IMR-90 (cell line): ENCODE measurements around the gene ACSS3. TPM values are rescaled to one million over a fixed set of nuclear protein-coding genes. Genes with fewer than 3 reads are reported as not detected.

ENCODE experiments used
- ATAC-seq: fragments of 200-7000 bp; cut with Tn5 transposase; 2 replicates; pipeline ENCODE4 v1.9.1; 2020; ENCODE audit warnings: low read depth, mild to moderate bottlenecking, moderate library complexity
- BruUV-seq: library from RNA; stranded (reverse); fragments of 400-500 nt; replicated peaks from 2 replicates; lab custom pipeline; 2021; lab: Mats Ljungman, UMichigan
- CTCF ChIA-PET: fragments of 300-600 bp; formaldehyde crosslinking; extraction: SDS; loops from one replicate; lab custom pipeline; 2021; ENCODE audit warnings: antibody characterized with exemption; lab: Yijun Ruan, JAX
- POLR2A ChIA-PET: fragments of 300-600 bp; sonication (Branson Sonifier 250); formaldehyde crosslinking; loops from one replicate; lab custom pipeline; 2022; ENCODE audit warnings: antibody characterized with exemption; ENCODE audit not compliant: unreplicated experiment; lab: Charles Lee
- DNase-seq: peaks from one replicate; pipeline ENCODE4 v3.0.0; 2013
- H2AFZ ChIP-seq: replicated peaks from 2 replicates; pipeline ENCODE3; 2013; ENCODE audit warnings: low read length, mild to moderate bottlenecking; ENCODE audit not compliant: poor library complexity
- H2AK5ac ChIP-seq: 2 replicates; pipeline ENCODE4 v1.6.1; 2013; ENCODE audit warnings: low read depth, low read length, inconsistent platforms
- H2AK9ac ChIP-seq: replicated peaks from 2 replicates; pipeline ENCODE3; 2013; ENCODE audit warnings: mild to moderate bottlenecking, low read depth, low read length, moderate library complexity; ENCODE audit not compliant: poor library complexity
- H2BK120ac ChIP-seq: 2 replicates; pipeline ENCODE4 v1.6.1; 2013; ENCODE audit warnings: low read depth, low read length, inconsistent platforms
- H2BK15ac ChIP-seq: 3 replicates; pipeline ENCODE4 v1.6.1; 2013; ENCODE audit warnings: low read depth, low read length, inconsistent platforms
- H2BK20ac ChIP-seq: 2 replicates; pipeline ENCODE4 v1.6.1; 2013; ENCODE audit warnings: low read depth, mild to moderate bottlenecking, inconsistent platforms, low read length, moderate library complexity
- H2BK5ac ChIP-seq: 2 replicates; pipeline ENCODE4 v1.6.1; 2013; ENCODE audit warnings: mild to moderate bottlenecking, low read depth, low read length, inconsistent platforms; ENCODE audit not compliant: poor library complexity, severe bottlenecking
- H3K14ac ChIP-seq: replicated peaks from 2 replicates; pipeline ENCODE4 v1.6.1; 2013; ENCODE audit warnings: low read depth, low read length, inconsistent platforms
- H3K18ac ChIP-seq: 2 replicates; pipeline ENCODE4 v1.6.1; 2013; ENCODE audit warnings: low read depth, low read length, control low read depth
- H3K23ac ChIP-seq: 2 replicates; pipeline ENCODE4 v1.6.1; 2013; ENCODE audit warnings: low read depth, low read length, inconsistent platforms
- H3K27ac ChIP-seq: 2 replicates; pipeline ENCODE4 v1.5.1; 2013; ENCODE audit warnings: mild to moderate bottlenecking, control low read depth, low read length; ENCODE audit not compliant: insufficient read depth
- H3K27me3 ChIP-seq: 2 replicates; pipeline ENCODE4 v1.6.1; 2013; ENCODE audit warnings: low read length; ENCODE audit not compliant: control insufficient read depth, insufficient read depth
- H3K36me3 ChIP-seq: 2 replicates; pipeline ENCODE4 v1.6.1; 2013; ENCODE audit warnings: low read length, mixed read lengths; ENCODE audit not compliant: control insufficient read depth, insufficient read depth
- H3K4ac ChIP-seq: 2 replicates; pipeline ENCODE4 v1.6.1; 2013; ENCODE audit warnings: low read depth, low read length, inconsistent platforms
- H3K4me1 ChIP-seq: 2 replicates; pipeline ENCODE4 v1.6.1; 2013; ENCODE audit warnings: low read length, mixed read lengths; ENCODE audit not compliant: control insufficient read depth, insufficient read depth
- H3K4me2 ChIP-seq: 2 replicates; pipeline ENCODE4 v1.6.1; 2013; ENCODE audit warnings: low read depth, mild to moderate bottlenecking, control low read depth, low read length, moderate library complexity
- H3K4me3 ChIP-seq: 2 replicates; pipeline ENCODE4 v1.5.1; 2013; ENCODE audit warnings: low read depth, mild to moderate bottlenecking, control low read depth, low read length, moderate library complexity; ENCODE audit not compliant: insufficient read depth
- H3K56ac ChIP-seq: 2 replicates; pipeline ENCODE4 v1.6.1; 2013; ENCODE audit warnings: low read length, inconsistent platforms; ENCODE audit not compliant: insufficient read depth; ENCODE audit errors: extremely low read depth
- H3K79me1 ChIP-seq, 2 experiments: 2 replicates each; pipeline ENCODE4 v1.6.1; 2013; ENCODE audit warnings: low read length in 2 of 2, inconsistent platforms in 1 of 2, low read depth in 1 of 2
- H3K9ac ChIP-seq: 2 replicates; pipeline ENCODE4 v1.6.1; 2013; ENCODE audit warnings: low read depth, low read length, control low read depth
- H3K9me1 ChIP-seq: 2 replicates; pipeline ENCODE4 v1.6.1; 2013; ENCODE audit warnings: low read length, inconsistent platforms; ENCODE audit not compliant: insufficient read depth
- H3K9me3 ChIP-seq: 2 replicates; pipeline ENCODE4 v1.6.1; 2013; ENCODE audit warnings: low read length; ENCODE audit not compliant: control insufficient read depth, insufficient read depth
- H4K20me1 ChIP-seq: 2 replicates; pipeline ENCODE4 v1.6.1; 2013; ENCODE audit warnings: low read length, inconsistent platforms; ENCODE audit not compliant: insufficient read depth
- H4K5ac ChIP-seq: 2 replicates; pipeline ENCODE4 v1.6.1; 2013; ENCODE audit warnings: mild to moderate bottlenecking, low read depth, low read length, control low read depth
- H4K8ac ChIP-seq, 2 experiments: 2 replicates each; pipeline ENCODE4 v1.6.1; 2013; ENCODE audit warnings: low read depth in 2 of 2, low read length in 2 of 2, control low read depth in 1 of 2, inconsistent platforms in 1 of 2
- H4K91ac ChIP-seq: 2 replicates; pipeline ENCODE4 v1.6.1; 2013; ENCODE audit warnings: low read depth, low read length, inconsistent platforms; ENCODE audit not compliant: insufficient read depth
- BHLHE40 ChIP-seq: fragments of 150-350 bp; IDR thresholded peaks from 2 replicates; pipeline ENCODE4 v1.6.1; 2016; ENCODE audit warnings: mild to moderate bottlenecking, low read depth, low read length
- CEBPB ChIP-seq: IDR thresholded peaks from 2 replicates; pipeline ENCODE4 v1.6.1; 2012; ENCODE audit warnings: low read depth, low read length, improper control_type of control experiment
- FOS ChIP-seq: fragments of 150-350 bp; IDR thresholded peaks from 2 replicates; pipeline ENCODE4 v1.6.1; 2016; ENCODE audit warnings: low read depth, low read length
- MAFK ChIP-seq: IDR thresholded peaks from 2 replicates; pipeline ENCODE4 v1.6.1; 2012; ENCODE audit warnings: low read depth, low read length, improper control_type of control experiment
- MAZ ChIP-seq: IDR thresholded peaks from 2 replicates; pipeline ENCODE4 v1.6.1; 2012; ENCODE audit warnings: low read depth, mild to moderate bottlenecking, low read length, improper control_type of control experiment, moderate library complexity, borderline replicate concordance
- MXI1 ChIP-seq: IDR thresholded peaks from 2 replicates; pipeline ENCODE4 v1.6.1; 2012; ENCODE audit warnings: low read depth, mild to moderate bottlenecking, low read length, moderate library complexity, borderline replicate concordance
- NFE2L2 ChIP-seq: fragments of 150-350 bp; IDR thresholded peaks from 2 replicates; pipeline ENCODE4 v1.6.1; 2016; ENCODE audit warnings: low read depth, mild to moderate bottlenecking, low read length
- POLR2A ChIP-seq: IDR thresholded peaks from 2 replicates; pipeline ENCODE4 v1.6.1; 2012; ENCODE audit warnings: mild to moderate bottlenecking, low read depth, low read length
- RCOR1 ChIP-seq: IDR thresholded peaks from 2 replicates; pipeline ENCODE4 v1.6.1; 2012; ENCODE audit warnings: mild to moderate bottlenecking, low read length, improper control_type of control experiment; ENCODE audit not compliant: insufficient replicate concordance
- WGBS, 2 experiments: methylation state at CpG; one replicate each; pipeline versions ENCODE4 v1.1.5 to v1.1.7; 2013; ENCODE audit warnings: missing lambda C conversion rate in 2 of 2; ENCODE audit not compliant: insufficient read length in 1 of 2; ENCODE audit errors: extremely low coverage in 2 of 2; 5-methylcytosine and 5-hydroxymethylcytosine counted together
- dilution Hi-C: fragments of 300-500 bp; cut with HindIII; formaldehyde crosslinking; loops from one replicate; pipeline ENCODE4 v1.14.3; 2018; ENCODE audit warnings: low sequenced_read_pairs; ENCODE audit not compliant: unreplicated experiment
- in situ Hi-C: fragments of 300-500 bp; cut with MboI; formaldehyde crosslinking; loops from 3 replicates; pipeline ENCODE4 v1.14.3; 2019; ENCODE audit warnings: low sequenced_read_pairs, inconsistent platforms, mixed read lengths
- intact Hi-C: fragments of 100-400 bp; cut with micrococcal nuclease; formaldehyde crosslinking; loops from 2 replicates; pipeline ENCODE4 v1.10.0; 2022
- polyA plus RNA-seq, 3 experiments: library from polyadenylated mRNA; depleted of rRNA; stranded (reverse); fragments of >200 nt; gene quantifications; 2 replicates each; pipeline ENCODE4 v1.2.3, GENCODE V29; 2012; ENCODE audit warnings: low replicate concordance in 1 of 3
- total RNA-seq: library from RNA; depleted of rRNA; stranded (reverse); fragments of >200 nt; gene quantifications from 2 replicates; pipeline ENCODE4 v1.2.3, GENCODE V29; 2012
- TF ChIP-seq, protein P1 (sequence below): conservative IDR thresholded peaks from 2 replicates; pipeline ENCODE4 v1.5.1; 2012; ENCODE audit warnings: mild to moderate bottlenecking, low read depth, low read length, improper control_type of control experiment

ACSS3 gene
- total and polyA plus RNA-seq, 2 of the 4 experiments (the other 2 are of a cell fraction), result 0.84 to 2.0 TPM

DNA sequence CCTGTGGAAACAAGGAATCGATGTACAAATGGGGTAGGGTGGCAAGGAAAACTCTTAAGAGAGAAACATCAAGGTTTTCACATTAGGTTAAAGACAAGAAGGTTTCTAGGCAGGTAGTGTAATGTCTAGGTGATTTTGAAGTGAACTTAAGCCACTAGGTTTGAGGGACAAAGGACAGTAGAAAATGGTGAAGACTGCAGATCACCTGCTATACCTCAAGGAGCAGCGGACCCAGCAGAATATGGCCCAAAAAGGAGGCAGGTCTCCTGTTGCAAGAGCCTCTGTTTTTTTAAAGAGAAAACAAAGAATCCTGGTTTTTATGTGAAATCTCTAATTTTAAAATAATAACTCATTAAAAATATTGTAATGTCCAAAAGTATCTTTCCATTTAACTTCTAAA lies 178.1 kb downstream of the ACSS3 start:
- TF ChIP-seq CEBPB (no peak), MXI1 (no peak), NFE2L2 (no peak), FOS (no peak), POLR2A (no peak), MAFK (no peak), MAZ (no peak), RCOR1 (no peak), BHLHE40 (no peak)
- TF ChIP-seq, protein P1, sequence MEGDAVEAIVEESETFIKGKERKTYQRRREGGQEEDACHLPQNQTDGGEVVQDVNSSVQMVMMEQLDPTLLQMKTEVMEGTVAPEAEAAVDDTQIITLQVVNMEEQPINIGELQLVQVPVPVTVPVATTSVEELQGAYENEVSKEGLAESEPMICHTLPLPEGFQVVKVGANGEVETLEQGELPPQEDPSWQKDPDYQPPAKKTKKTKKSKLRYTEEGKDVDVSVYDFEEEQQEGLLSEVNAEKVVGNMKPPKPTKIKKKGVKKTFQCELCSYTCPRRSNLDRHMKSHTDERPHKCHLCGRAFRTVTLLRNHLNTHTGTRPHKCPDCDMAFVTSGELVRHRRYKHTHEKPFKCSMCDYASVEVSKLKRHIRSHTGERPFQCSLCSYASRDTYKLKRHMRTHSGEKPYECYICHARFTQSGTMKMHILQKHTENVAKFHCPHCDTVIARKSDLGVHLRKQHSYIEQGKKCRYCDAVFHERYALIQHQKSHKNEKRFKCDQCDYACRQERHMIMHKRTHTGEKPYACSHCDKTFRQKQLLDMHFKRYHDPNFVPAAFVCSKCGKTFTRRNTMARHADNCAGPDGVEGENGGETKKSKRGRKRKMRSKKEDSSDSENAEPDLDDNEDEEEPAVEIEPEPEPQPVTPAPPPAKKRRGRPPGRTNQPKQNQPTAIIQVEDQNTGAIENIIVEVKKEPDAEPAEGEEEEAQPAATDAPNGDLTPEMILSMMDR, result no peak
- no peak overlapping the region for H3K27ac ChIP-seq
- POLR2A ChIA-PET, result no interaction called here
- dilution Hi-C loops, result no loop called here
- H2AFZ ChIP-seq, result no peak overlapping the region
- H3K36me3 ChIP-seq, result no peaks in the 10 kb centered on the region
- H2AK9ac ChIP-seq, result no peak overlapping the region
- H3K23ac ChIP-seq, result no peak overlapping the region
- no peak overlapping the region for H3K18ac ChIP-seq
- no peak overlapping the region for H4K8ac ChIP-seq
- no peak overlapping the region for H2BK5ac ChIP-seq
- intact Hi-C loops, result loop anchor here (5.0 to 10.0 kb wide), 4 partner anchors 421 to 1059 kb away; no protein-coding TSS in a partner anchor
- no peak overlapping the region for H2BK120ac ChIP-seq
- H3K9ac ChIP-seq, result no peak overlapping the region
- no peaks in the 10 kb centered on the region for H3K27me3 ChIP-seq
- H3K4me1 ChIP-seq, result no peaks in the 10 kb centered on the region
- DNase-seq (no peak), ATAC-seq (no peak)
- WGBS, 2 experiments, result 100% methylated on average over 1 of the region's 2 CpGs; no CpG with 5 or more reads in 1 of the 2 experiments
- H2AK5ac ChIP-seq, result no peak overlapping the region
- H4K91ac ChIP-seq, result no peak overlapping the region
- no peaks in the 10 kb centered on the region for H4K20me1 ChIP-seq
- no peak overlapping the region for H3K4me3 ChIP-seq
- H2BK20ac ChIP-seq, result no peak overlapping the region
- no peak overlapping the region for H2BK15ac ChIP-seq
- H3K9me3 ChIP-seq, result no peaks in the 10 kb centered on the region
- H3K14ac ChIP-seq, result no peak overlapping the region
- in situ Hi-C loops, result loop anchor here (25.0 kb wide), 1 partner anchor 844 kb away; no protein-coding TSS in a partner anchor
- no peaks in the 10 kb centered on the region for H3K9me1 ChIP-seq
- H3K4ac ChIP-seq, result no peak overlapping the region
- no peaks in the 10 kb centered on the region for H3K79me1 ChIP-seq
- H3K4me2 ChIP-seq, result no peak overlapping the region
- CTCF ChIA-PET, result no interaction called here
- H4K5ac ChIP-seq, result no peak overlapping the region
- no TSS peak for BruUV-seq
- H3K56ac ChIP-seq, result no peak overlapping the region
